Measurements from ENCODE around the gene ENG.

ENG gene

DNA sequence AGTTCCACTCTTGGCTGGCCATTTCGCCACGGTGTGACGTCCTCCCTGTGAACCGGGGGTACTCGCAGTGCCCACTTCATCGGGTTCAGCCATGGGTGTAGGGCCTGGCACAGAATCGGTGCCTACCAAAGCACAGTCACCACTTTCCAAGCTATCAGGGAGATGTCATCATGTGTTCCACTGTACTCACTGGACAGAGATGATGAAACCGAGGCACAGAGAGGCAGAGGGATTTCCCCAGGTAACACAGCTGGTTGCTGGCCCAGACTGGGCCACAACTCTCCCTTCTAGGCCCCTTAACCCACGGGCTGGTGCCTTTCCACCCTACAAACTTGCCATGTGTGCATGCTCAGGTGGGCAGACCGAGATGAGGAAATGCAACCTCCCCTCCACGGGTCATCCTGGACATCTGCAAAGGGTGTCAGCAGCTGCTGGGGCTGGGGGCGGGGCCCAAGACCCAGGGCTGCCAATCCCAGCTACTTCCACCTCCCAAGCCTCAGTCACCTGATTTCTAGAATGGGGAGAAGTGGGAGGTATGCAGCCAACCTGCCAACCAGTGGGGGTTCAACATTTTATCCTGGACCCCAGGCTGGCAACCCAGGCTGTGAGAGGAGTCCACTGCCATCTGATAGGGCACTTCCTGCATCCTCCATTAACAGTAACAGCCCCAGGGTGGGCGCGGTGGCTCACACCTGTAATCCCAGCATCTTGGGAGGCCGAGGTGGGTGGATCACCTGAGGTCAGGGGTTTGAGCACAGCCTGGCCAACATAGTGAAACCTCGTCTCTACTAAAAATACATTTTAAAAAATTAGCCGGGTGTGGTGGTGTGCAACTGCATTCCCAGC, 75.1 kb downstream of the ENG start:
- Histone ChIP-seq H3K9me3 (ENCODE audit: control insufficient read depth, insufficient read depth, low read depth, low read length) (no peaks in the 10 kb centered on the region), H3K4me1 (ENCODE audit: control insufficient read depth, insufficient read depth, low read length) (no peaks in the 10 kb centered on the region), H3K27ac (ENCODE audit: extremely low read depth, low read depth, low read length) (no peak overlapping the region), H3K4me3 (ENCODE audit: low read depth, low read length) (no peak overlapping the region), H3K36me3 (ENCODE audit: control insufficient read depth in 2 of 2, insufficient read depth in 1 of 2, low read length in 2 of 2) (no peaks in the 10 kb centered on the region)
- ChIA-PET CTCF (interaction anchor here (0.6 to 0.9 kb wide), 3 partner anchors 39 to 142 kb away, joined by 3 read pairs; no protein-coding TSS in a partner anchor), POLR2A (interaction anchor here (2.4 kb wide), 1 partner anchor 8 kb away, joined by 9 read pairs; no protein-coding TSS in a partner anchor)
- TF ChIP-seq, protein P1, sequence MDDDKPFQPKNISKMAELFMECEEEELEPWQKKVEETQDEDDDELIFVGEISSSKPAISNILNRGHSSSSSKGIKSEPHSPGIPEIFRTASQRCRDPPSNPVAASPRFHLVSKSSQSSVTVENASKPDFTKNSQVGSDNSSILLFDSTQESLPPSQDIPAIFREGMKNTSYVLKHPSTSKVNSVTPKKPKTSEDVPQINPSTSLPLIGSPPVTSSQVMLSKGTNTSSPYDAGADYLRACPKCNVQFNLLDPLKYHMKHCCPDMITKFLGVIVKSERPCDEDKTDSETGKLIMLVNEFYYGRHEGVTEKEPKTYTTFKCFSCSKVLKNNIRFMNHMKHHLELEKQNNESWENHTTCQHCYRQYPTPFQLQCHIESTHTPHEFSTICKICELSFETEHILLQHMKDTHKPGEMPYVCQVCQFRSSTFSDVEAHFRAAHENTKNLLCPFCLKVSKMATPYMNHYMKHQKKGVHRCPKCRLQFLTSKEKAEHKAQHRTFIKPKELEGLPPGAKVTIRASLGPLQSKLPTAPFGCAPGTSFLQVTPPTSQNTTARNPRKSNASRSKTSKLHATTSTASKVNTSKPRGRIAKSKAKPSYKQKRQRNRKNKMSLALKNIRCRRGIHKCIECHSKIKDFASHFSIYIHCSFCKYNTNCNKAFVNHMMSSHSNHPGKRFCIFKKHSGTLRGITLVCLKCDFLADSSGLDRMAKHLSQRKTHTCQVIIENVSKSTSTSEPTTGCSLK (tag by site-specific recombination; IDR thresholded peaks at IDR 0.05): no peak
- no peak for TF ChIP-seq ZNF585B (tag by site-specific recombination; IDR thresholded peaks at IDR 0.05)
- TF ChIP-seq, protein P2, sequence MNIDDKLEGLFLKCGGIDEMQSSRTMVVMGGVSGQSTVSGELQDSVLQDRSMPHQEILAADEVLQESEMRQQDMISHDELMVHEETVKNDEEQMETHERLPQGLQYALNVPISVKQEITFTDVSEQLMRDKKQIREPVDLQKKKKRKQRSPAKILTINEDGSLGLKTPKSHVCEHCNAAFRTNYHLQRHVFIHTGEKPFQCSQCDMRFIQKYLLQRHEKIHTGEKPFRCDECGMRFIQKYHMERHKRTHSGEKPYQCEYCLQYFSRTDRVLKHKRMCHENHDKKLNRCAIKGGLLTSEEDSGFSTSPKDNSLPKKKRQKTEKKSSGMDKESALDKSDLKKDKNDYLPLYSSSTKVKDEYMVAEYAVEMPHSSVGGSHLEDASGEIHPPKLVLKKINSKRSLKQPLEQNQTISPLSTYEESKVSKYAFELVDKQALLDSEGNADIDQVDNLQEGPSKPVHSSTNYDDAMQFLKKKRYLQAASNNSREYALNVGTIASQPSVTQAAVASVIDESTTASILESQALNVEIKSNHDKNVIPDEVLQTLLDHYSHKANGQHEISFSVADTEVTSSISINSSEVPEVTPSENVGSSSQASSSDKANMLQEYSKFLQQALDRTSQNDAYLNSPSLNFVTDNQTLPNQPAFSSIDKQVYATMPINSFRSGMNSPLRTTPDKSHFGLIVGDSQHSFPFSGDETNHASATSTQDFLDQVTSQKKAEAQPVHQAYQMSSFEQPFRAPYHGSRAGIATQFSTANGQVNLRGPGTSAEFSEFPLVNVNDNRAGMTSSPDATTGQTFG (tag by site-specific recombination; IDR thresholded peaks at IDR 0.05; ENCODE audit: borderline replicate concordance): no peak
- no peak for TF ChIP-seq ZFHX2 (tag by site-specific recombination; conservative IDR thresholded peaks at IDR 0.05)

DNA sequence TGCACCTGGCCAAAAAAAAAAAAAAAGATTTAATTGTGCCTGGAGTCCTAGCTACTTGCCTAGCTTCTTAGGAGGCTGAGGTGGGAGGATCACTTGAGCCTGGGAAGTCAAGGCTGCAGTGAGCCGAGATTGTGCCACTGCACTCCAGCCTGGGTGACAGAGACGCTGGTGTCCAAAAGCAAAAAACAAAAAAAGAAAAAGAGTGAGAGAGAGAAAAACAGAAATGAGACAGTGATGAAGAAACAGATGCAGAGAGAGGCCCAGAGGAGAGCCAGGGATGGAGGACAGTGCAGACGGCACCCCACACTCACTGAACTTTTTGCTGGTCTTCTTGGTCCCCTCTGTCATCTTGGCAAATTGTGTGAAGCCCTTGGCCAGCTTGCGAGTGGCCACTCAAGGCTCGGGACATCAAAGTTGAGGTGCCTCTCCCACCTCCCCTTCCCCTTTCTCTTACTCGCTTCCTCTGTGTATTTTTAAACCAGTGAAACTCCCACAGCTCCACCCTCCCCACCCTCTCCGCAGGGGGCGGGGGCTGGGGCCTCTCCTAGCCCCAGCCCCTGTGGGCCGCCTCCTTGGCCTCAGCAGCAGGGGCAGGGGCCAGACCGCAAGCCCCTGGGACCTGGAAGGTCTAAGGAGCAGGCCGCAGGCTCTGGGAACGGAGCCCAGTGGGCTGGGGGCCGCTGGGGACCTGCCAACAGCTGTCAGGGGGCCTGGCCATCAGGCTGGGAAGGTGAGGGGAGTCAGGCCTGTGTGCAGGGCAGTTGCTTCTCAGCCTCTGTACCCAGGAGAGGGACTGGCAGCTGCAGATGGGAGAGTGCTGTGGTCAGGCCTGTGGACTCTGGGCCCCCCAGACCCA, 76.0 kb downstream of the ENG start, which contains the start of gene SH2D3C:
TSS of gene SH2D3C (minus strand) at position 387 of the 856 bp plus-strand sequence. CDS start at position 348, 39 bp downstream.
- no peaks in the 10 kb centered on the region for H3K4me1 ChIP-seq (ENCODE audit: control insufficient read depth, insufficient read depth, low read length)
- TF ChIP-seq, protein P3, sequence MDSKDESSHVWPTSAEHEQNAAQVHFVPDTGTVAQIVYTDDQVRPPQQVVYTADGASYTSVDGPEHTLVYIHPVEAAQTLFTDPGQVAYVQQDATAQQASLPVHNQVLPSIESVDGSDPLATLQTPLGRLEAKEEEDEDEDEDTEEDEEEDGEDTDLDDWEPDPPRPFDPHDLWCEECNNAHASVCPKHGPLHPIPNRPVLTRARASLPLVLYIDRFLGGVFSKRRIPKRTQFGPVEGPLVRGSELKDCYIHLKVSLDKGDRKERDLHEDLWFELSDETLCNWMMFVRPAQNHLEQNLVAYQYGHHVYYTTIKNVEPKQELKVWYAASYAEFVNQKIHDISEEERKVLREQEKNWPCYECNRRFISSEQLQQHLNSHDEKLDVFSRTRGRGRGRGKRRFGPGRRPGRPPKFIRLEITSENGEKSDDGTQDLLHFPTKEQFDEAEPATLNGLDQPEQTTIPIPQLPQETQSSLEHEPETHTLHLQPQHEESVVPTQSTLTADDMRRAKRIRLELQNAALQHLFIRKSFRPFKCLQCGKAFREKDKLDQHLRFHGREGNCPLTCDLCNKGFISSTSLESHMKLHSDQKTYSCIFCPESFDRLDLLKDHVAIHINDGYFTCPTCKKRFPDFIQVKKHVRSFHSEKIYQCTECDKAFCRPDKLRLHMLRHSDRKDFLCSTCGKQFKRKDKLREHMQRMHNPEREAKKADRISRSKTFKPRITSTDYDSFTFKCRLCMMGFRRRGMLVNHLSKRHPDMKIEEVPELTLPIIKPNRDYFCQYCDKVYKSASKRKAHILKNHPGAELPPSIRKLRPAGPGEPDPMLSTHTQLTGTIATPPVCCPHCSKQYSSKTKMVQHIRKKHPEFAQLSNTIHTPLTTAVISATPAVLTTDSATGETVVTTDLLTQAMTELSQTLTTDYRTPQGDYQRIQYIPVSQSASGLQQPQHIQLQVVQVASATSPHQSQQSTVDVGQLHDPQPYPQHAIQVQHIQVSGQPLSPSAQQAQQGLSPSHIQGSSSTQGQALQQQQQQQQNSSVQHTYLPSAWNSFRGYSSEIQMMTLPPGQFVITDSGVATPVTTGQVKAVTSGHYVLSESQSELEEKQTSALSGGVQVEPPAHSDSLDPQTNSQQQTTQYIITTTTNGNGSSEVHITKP (tag by site-specific recombination; IDR thresholded peaks at IDR 0.05): peak; percentile 68
- TF ChIP-seq KLF1 (tag by site-specific recombination; IDR thresholded peaks at IDR 0.05): peak; percentile 69
- TF ChIP-seq, protein P1 (tag by site-specific recombination; IDR thresholded peaks at IDR 0.05): no peak

More for the DNA sequence above, 76.0 kb downstream of the ENG start, which contains the start of gene SH2D3C:
- no peaks in the 10 kb centered on the region for H3K36me3 ChIP-seq (ENCODE audit: control insufficient read depth in 2 of 2, insufficient read depth in 1 of 2, low read length in 2 of 2)
- H3K27ac ChIP-seq (ENCODE audit: extremely low read depth, low read depth, low read length): no peak within 1 kb of the TSS
- CTCF ChIA-PET: interaction anchor here (0.6 to 0.9 kb wide), 5 partner anchors 12 to 142 kb away, joined by 3 to 4 read pairs (median 3); no protein-coding TSS in a partner anchor
- POLR2A ChIA-PET: interaction anchor here (0.6 to 2.4 kb wide), 2 partner anchors 7 to 273 kb away, joined by 3 to 9 read pairs; no protein-coding TSS in a partner anchor
- no peak within 1 kb of the TSS for H3K4me3 ChIP-seq (ENCODE audit: low read depth, low read length)
- H3K9me3 ChIP-seq (ENCODE audit: control insufficient read depth, insufficient read depth, low read depth, low read length): no peaks in the 10 kb centered on the region

All from HEK293 (cell line).